HG02798 (cell line): ENCODE results near the gene S100A9.
"Not testable (repeated sequence)": the region's sequence is repeated elsewhere in the genome, so short reads cannot be mapped to it uniquely, and the experiment has no call there.

Experiments
- ATAC-seq: cut with Tn5 transposase; IDR thresholded peaks from one replicate; pipeline ENCODE4 v1.9.1; 2021; ENCODE audit warnings: mild to moderate bottlenecking; ENCODE audit not compliant: unreplicated experiment, poor library complexity

The S100A9 gene

DNA sequence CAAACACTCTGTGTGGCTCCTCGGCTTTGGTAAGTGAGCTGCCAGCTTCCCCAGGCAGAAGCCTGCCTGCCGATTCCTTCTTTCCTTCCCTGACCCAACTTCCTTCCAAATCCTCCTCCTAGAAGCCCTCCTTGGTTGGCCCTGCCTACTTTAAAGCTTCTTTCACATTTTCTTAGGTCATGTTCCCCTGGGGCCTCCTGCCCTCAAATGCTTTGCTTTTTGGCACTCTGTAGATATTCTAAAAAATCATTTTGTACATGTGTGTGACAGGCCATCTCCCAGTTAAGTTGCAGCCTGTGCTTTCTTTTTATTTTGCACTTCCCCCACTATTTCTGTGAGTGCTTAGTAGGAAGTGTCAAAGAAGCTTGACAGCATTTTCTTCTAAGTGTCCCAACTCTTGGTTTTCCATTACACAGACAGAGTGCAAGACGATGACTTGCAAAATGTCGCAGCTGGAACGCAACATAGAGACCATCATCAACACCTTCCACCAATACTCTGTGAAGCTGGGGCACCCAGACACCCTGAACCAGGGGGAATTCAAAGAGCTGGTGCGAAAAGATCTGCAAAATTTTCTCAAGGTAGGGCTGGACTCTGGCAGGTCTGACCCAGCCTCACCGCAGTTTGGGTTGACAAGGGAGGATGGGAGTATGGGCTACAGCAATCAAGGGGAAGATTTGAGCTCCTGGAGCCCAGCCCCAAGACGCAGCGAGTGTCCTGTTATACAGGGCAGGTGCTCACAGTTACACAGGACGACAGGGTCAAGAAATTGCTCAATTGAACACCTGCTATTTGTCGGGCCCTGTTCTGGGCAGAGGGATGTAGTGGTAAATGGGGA lies at the start of gene S100A9:
Gene S100A9, plus strand, starts transcription at position 2 of the 838 bp plus-strand sequence. Its CDS starts 430 bp downstream, at position 432.
- ATAC-seq: no peak

DNA sequence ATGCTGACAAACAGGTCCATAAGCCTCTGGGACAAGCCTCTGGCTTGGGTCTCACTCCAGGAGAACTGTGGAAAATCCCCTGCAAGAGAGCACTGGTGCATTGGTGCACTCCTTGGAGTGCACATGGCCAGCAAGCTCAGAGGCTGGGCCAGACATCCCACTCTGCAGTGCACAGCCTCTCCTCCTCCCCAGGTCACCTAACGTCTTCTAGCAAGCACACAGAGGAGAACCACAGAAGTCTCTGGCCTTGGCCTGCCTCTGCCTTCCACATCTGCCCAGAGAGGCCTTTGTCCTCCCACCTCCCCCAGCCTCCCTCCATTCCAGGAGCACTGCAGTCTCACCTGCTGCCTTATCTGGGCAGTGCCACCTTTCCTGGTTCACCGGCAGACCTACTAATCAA lies 49.1 kb upstream of the S100A9 start:
- ATAC-seq: no peak

- ATAC-seq: no peak
These were observed 48.2 kb upstream of the S100A9 start for GRCh38 chr1:153309441-153309840.

GRCh38 chr1:153310526-153310925 lies 47.1 kb upstream of the S100A9 start:
- no peak for ATAC-seq

- no peak for ATAC-seq
These were observed 45.0 kb upstream of the S100A9 start, which contains the start of gene PGLYRP3 for GRCh38 chr1:153312570-153313186. Gene PGLYRP3, minus strand, starts transcription at chr1:153312952. Its CDS starts 2,287 bp downstream, at chr1:153310665.

GRCh38 chr1:153313288-153313687 lies 44.4 kb upstream of the S100A9 start:
- ATAC-seq: no peak

GRCh38 chr1:153314388-153314787 lies 43.3 kb upstream of the S100A9 start:
- ATAC-seq: not testable (repeated sequence)

- ATAC-seq: not testable (repeated sequence)
These were observed 41.6 kb upstream of the S100A9 start for GRCh38 chr1:153316013-153316412.

DNA sequence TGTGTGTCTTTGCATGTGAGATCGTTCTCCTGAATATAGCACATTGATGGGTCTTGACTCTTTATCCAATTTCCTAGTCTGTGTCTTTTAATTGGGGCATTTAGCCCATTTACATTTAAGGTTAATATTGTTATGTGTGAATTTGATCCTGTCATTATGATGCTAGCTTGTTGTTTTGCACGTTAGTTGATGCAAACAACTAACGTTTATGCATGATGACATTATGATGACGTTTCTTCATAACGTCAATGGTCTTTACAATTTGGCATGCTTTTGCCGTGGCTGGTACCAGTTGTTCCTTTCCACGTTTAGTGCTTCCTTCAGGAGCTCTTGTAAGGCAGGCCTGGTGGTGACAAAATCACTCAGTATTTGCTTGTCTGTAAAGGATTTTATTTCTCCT lies 39.5 kb upstream of the S100A9 start:
- not testable (repeated sequence) for ATAC-seq

DNA sequence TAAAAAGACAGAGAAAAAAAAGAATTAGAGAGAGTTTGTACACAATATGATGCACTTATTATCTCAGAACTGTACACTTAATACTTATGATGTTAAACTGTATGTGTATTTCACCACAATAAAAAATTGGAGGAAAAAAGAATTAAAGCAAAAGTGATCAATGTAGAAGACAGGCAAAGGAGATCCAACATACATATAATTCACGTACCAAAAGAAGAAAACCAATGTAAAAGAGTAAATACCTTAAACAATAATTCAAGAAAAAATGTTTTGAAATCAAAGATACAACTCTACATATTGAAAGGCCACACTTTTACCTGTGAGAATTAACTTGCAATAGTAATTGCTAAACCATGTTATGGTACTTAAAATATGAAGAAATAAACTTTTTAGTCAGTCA lies 35.1 kb upstream of the S100A9 start:
- no peak for ATAC-seq

- no peak for ATAC-seq
These were observed 32.7 kb upstream of the S100A9 start for GRCh38 chr1:153324912-153325311.

GRCh38 chr1:153333902-153334301 lies 23.8 kb upstream of the S100A9 start:
- ATAC-seq: no peak

DNA sequence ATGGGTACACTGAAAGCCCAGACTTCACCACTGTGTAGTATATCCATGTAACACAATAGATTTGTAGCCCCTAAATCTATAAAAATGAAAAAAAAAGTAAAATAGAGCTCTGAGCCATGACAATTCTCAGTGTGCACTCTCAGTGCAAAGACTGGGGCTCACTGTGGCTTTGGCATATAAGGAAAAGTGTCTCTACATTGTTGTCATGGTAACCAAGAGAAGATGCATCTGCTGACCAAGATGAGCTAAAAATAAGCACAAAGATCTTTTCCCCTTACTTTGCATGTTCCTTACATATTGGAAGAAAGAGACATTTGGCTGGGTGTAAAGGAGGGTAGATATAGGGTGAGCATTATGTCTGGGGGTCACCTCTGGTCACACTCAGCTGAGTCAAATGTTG lies 21.0 kb upstream of the S100A9 start:
- no peak for ATAC-seq

DNA sequence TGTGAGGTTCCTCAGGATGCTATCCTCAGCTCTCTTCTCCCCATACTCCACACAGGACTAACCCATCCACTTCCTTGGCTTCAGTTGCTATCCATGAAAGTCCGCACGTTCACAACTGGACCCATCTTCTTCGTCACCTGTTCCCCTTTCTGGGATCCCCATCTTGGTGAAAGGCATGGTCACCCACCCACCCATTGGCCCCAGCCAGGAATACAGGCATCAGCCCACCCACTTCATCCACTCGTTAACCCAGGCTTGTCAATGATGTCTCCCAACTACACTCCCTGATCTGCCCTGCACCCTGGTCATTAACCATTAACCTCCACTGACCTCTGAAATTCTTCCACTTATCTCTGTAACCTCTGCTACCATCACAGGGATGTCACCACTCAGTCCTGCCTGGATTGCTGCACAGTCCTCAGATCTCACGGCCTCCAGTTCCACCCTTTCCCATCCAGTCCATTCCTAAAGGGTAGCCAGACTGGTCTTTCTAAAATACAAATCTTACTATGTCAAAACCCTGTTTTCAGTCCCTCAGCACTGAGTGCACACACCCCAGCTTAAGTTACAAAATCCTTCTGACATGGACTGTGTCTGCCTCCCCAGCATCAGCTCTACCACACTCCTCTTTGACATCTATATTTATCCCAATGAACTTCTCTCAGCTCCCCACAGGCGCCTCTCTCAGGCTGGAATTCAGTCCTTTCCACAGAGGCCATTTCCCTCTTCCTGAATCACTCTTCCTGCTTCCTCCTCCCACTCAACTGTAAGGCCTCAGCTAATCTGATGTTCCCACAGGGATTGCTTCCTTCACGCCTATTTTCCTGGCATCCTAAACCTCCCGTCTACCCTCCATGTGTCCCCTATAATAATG lies 19.4 kb upstream of the S100A9 start:
- no peak for ATAC-seq

DNA sequence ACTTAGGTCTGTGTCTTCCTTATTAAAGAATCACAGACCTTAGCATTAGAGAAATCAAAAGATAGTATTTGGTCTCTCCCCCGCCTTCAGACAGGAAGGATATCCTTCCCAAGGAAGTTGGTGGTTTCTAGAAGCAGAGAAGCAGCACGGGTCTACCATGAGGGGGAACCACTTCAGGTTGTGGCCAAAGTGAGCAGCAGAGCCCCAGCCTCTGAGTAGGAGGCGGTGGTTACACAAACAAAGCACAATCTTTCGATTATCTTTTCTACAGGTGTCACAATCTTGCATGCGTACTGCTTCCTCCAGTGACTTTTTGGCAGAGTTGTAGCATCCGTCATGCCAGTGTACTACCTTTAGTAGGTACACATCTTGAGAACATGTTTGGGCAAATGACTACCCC lies 17.9 kb upstream of the S100A9 start:
- ATAC-seq: no peak

DNA sequence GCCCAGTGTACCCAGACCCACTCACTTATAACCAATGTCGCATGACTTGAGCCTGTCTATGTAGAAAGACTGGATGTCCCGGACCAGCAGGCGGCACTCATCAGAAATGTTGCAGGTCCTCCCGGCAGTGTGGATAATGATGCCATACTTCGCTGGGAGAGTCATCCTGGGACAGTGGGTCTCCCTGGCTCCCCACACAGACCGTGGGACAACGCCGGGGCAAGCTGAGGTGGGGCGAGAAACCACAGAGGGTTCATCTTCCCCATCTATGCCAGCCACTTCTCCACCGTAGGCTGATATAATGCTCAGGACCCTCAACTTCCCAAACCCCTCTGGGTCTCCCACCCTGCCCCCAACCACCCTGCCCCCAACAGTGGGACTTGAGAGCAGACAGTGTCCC lies 17.3 kb upstream of the S100A9 start:
- no peak for ATAC-seq

GRCh38 chr1:153341431-153341934 lies 16.2 kb upstream of the S100A9 start:
- ATAC-seq: no peak

DNA sequence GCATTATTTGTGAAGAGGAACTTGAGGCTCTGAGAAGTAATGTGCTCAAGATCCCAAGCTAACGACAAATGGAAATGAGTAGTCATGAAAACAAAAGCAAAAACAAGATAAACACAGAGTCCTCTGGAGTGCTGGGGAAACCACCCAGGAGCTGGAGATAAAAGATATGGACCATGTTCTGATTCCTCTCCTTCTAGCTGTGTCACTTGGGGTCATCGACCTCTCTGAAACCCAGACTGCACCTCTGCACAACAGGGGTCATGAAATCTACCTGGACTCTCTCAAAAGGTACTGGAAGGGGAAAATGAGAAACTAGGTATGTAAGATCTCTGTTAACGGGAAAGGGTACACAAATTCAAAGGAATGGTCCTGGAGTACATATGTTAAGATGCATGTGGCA lies 15.5 kb upstream of the S100A9 start:
- ATAC-seq: no peak

DNA sequence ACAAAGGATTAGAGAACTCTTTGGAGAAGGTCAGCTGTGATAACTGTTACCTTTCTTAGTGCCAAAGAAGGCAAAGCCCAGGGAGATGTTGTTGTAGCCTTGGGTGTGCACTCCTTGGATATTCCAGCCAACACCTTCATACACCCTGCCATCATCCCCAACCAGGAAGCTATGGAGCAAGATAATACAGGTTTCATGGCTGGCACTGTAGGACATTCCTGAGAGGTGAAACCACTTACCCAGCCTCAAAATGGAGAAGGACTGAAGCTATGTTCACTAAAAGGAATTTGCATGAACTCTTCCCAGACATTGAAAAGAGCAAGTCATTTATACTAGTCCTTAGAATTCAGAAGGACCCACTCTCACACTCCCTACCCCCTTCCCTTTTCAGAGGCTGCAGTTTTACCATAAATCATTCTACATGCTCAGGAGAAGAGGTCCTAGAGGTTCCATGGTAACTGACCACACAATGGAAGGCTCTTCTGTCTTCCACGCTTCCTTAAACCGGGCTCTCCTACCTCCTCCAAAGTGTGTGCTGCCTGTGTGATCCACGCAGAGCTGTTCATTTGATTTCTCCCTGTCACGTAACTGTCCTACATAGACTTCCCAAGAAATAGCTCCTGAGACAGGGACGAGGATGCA lies 14.5 kb upstream of the S100A9 start:
- ATAC-seq: no peak
